Lower leg skin (tissue), 4 donors: ENCODE data around the gene GRK3. TPM values are rescaled to one million over a fixed set of nuclear protein-coding genes. Genes with fewer than 3 reads are reported as not detected.

ENCODE experiments used
- DNase-seq, 2 donors: peaks; one replicate each; pipeline ENCODE4 v3.0.0-alpha.2; 2019; ENCODE audit warnings: low spot score in 2 of 2
- H3K4me3 ChIP-seq: fragments of 200-600 bp; sonication (generic); 2 replicates; pipeline ENCODE4 v1.5.1; 2017; ENCODE audit warnings: mild to moderate bottlenecking, low read depth; ENCODE audit not compliant: poor library complexity, severe bottlenecking
- POLR2A ChIP-seq, 2 donors: fragments of 450-650 bp; IDR thresholded peaks; one replicate each; pipeline ENCODE4 v1.6.1; 2016 to 2017; ENCODE audit warnings: antibody characterized with exemption in 2 of 2, mild to moderate bottlenecking in 1 of 2, moderate library complexity in 1 of 2
- WGBS, 2 donors: methylation state at CpG; one replicate each; pipeline ENCODE4 v1.1.5; 2018; 5-methylcytosine and 5-hydroxymethylcytosine counted together
- intact Hi-C: fragments of 100-400 bp; cut with DNase I; formaldehyde crosslinking; loops from one replicate; pipeline ENCODE4 v1.15.0; 2023; ENCODE audit warnings: low total_unique reads
- total RNA-seq, 4 donors: library from RNA; depleted of rRNA; stranded (reverse); fragments of >200 nt; gene quantifications; one replicate each; pipeline ENCODE4 v1.1.0, GENCODE V29; 2016
- TF ChIP-seq, protein P1 (sequence below), 3 donors: fragments of 450-650 bp; IDR thresholded peaks; one replicate each; pipeline ENCODE4 v1.5.1; 2016; ENCODE audit warnings: antibody characterized with exemption in 3 of 3, mild to moderate bottlenecking in 3 of 3, moderate library complexity in 2 of 3

The GRK3 gene
- total RNA-seq, 4 donors from 2014 or later: 4.2 to 6.9 (median 5.8) TPM

DNA sequence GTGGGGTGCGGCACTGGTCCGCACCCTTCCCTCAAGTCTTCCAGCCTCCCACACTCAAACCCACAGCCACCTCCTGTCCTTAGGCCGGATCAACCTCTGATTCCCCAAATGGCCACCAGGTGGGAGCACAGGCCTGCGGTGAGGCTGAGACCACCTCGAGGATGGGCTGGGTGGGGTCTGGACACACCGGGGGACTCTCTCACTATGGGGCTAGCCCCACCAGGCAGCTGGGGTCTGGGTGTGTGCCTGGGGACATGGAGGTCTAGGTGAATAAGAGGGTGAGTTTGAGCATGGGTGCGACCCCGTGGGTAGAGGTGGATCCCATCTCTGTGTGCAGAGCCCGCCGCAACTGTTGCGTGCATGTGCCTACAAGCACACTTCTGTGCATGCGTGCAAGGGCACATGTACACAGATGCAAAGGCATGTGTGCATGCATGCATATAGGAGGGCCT is 210.1 kb downstream of the GRK3 start:
- no peak overlapping the region for H3K4me3 ChIP-seq
- no peak for DNase-seq
- 67 to 68% methylated on average over 12 of the region's 12 CpGs for WGBS, 2 donors
- no peak for TF ChIP-seq POLR2A (IDR thresholded peaks at IDR 0.05)
- TF ChIP-seq, protein P1, sequence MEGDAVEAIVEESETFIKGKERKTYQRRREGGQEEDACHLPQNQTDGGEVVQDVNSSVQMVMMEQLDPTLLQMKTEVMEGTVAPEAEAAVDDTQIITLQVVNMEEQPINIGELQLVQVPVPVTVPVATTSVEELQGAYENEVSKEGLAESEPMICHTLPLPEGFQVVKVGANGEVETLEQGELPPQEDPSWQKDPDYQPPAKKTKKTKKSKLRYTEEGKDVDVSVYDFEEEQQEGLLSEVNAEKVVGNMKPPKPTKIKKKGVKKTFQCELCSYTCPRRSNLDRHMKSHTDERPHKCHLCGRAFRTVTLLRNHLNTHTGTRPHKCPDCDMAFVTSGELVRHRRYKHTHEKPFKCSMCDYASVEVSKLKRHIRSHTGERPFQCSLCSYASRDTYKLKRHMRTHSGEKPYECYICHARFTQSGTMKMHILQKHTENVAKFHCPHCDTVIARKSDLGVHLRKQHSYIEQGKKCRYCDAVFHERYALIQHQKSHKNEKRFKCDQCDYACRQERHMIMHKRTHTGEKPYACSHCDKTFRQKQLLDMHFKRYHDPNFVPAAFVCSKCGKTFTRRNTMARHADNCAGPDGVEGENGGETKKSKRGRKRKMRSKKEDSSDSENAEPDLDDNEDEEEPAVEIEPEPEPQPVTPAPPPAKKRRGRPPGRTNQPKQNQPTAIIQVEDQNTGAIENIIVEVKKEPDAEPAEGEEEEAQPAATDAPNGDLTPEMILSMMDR (IDR thresholded peaks at IDR 0.05): no peak
- intact Hi-C loops: loop anchor here (5.0 kb wide), 1 partner anchor 312 kb away; no protein-coding TSS in a partner anchor

DNA sequence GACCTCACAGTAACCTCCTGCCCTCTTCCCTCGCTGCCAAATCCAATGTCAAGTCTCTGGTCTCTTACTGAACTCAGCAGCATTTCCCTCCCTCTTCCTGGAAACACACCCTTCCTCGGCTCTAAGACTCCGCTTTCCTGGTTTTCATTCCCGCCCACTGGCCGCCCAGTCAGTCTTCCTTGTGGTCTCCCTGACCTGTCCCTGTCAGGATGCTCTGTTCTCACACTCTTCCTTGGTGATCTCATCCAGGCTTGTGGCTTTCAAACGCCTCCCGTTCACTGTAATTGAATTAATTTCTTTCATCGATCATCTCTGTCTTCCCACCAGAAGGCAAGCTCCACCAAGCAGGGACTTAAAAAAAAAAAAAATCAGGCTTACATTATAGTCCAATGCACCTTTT is 211.1 kb downstream of the GRK3 start:
- WGBS, 2 donors: 51 to 56% methylated on average over 8 of the region's 8 CpGs
- DNase-seq: no peak
- H3K4me3 ChIP-seq: no peak overlapping the region
- intact Hi-C loops: no loop called here
- no peak for TF ChIP-seq POLR2A (IDR thresholded peaks at IDR 0.05)
- TF ChIP-seq, protein P1 (IDR thresholded peaks at IDR 0.05): no peak

DNA sequence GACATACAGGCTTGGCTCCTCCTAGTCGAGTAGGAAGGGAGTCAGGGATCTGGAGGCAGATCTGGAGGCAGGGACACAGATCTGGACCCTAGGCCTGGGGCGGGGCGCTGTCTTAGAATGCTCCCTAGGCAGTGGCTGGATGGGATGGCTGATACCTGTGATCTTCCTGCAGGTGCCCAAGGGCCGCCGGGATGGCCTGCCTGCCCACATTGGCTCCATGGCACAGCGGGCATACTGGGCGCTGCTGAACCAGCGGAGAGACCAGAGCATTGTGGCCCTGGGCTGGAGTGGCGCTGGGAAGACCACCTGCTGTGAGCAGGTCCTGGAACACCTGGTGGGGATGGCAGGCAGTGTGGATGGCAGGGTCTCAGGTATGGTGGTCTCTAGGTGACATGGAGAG is 212.9 kb downstream of the GRK3 start:
- no peak overlapping the region for H3K4me3 ChIP-seq
- intact Hi-C loops: no loop called here
- TF ChIP-seq, protein P1 (IDR thresholded peaks at IDR 0.05): no peak
- no peak for TF ChIP-seq POLR2A (IDR thresholded peaks at IDR 0.05)
- no peak for DNase-seq
- WGBS, 2 donors: 71 to 89% methylated on average over 6 to 9 of the region's 9 CpGs

- TF ChIP-seq, protein P1 (IDR thresholded peaks at IDR 0.05): no peak
- no peak for TF ChIP-seq POLR2A (IDR thresholded peaks at IDR 0.05)
- no peak for DNase-seq
- WGBS, 2 donors: 36 to 40% methylated on average over 8 of the region's 8 CpGs
- intact Hi-C loops: no loop called here
- H3K4me3 ChIP-seq: no peak overlapping the region
These were observed 213.4 kb downstream of the GRK3 start for GRCh38 chr22:25777870-25778269.

Other genes starting within 250 kb of the GRK3 start
- gene MYO18B, start 177.5 kb downstream of the GRK3 start, total RNA-seq: 1 to 10 TPM in 2 of 4 donors, not detected in 2; 1.5 to 3.4 TPM